ENCODE data around the gene NIBAN1.
"Not testable (repeated sequence)": the region's sequence is repeated elsewhere in the genome, so short reads cannot be mapped to it uniquely, and the experiment has no call there.

NIBAN1 gene

DNA sequence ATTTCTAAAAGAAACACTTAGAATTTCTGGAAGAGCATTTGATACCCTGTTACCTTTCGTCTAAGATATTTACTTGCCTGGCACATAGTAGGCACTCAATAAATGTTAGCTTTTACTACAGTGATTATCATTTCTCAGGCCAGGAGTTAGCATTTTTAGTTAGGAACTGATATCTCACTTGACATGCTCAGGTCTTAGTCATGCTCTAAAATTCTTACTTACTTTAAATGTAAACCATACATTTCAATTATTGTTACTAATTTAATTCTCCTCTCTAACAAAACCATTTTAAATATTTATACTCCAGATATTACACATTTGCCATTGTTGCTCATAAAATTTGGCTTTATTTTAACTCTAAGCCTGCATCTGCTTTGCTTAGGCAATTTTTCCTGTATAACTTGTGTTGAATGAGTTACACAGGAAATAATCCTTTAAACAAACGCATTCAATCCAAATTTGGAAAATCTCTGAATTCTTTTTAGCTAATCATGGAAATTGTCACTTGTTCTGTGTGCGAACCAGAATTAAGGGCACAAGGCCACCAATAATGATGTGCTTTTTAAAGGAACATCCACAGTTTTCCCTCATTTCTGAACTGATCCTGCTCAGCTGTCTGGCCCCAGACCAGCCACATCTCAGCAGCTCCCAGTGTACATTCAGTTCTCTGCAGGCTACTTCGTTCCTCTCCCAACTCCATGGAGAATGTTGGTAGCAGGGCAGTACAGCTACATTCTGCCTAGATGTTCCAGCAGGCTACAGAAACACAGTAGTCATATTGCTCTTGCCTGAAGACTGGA lies 15.6 kb downstream of the NIBAN1 start:
- no peak overlapping the region for H3K27ac Mint-ChIP-seq
- no peak overlapping the region for H3K4me3 Mint-ChIP-seq
- H3K36me3 Mint-ChIP-seq, result peaks cover 3% of the 10 kb centered on the region
- peaks cover 3% of the 10 kb centered on the region for H3K27me3 Mint-ChIP-seq
- no peaks in the 10 kb centered on the region for H3K9me3 Mint-ChIP-seq (ENCODE audit: low read depth)
- peaks cover 6% of the 10 kb centered on the region for H3K4me1 Mint-ChIP-seq (ENCODE audit: low read depth)

DNA sequence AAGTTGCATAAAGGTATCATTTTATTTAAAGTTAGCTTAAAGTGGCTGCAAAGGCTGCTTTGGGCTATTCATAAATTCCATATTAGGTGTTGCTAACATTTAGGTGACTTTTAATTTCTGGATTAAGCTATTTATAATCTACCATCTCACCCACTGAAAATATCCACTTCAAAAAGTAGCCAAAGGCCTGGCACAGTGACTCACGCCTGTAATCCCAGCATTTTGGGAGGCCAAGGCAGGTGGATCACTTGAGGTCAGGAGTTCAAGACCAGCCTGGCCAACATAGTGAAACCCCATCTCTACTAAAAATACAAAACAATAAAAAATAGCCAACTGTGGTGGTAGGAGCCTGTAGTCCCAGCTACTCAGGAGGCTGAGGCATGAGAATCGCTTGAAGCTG lies 16.4 kb downstream of the NIBAN1 start:
- not testable (repeated sequence) for H3K4me3 Mint-ChIP-seq; H3K9me3 Mint-ChIP-seq (ENCODE audit: low read depth); H3K4me1 Mint-ChIP-seq (ENCODE audit: low read depth); H3K27ac Mint-ChIP-seq; H3K36me3 Mint-ChIP-seq; H3K27me3 Mint-ChIP-seq

DNA sequence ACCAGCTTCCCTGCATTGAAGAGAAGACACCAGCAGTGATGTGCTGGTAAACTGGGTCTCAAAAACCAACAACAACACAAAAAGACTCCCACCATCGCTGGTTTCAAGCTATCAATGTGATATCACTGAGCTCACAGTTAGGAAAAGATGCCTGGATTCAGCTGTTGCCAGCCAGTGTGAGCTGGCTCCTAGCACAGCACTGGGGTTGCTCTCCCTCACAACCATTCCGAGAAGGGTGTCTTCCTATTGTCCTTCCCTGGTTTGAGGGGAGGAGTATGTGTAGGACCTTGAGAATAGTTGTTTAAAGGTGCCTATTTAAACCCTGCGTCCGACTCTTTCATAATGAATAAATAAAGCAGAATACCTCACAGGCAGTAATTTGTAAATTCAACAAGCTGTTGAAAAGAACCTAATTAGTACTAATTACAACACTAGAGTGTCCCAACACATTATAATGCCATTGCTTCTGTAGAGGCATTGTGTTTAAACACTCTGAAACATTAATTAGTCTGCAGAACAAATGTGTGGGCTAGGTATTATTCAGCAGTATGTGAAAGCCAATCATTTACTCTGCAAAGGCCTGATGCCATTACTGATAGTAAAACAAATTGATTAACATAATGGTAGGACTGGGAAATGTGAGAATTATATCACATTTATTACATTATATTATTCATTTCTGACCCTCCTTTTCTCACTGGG lies 17.2 kb downstream of the NIBAN1 start:
- no peak overlapping the region for H3K4me3 Mint-ChIP-seq
- peaks cover 3% of the 10 kb centered on the region for H3K27me3 Mint-ChIP-seq
- H3K4me1 Mint-ChIP-seq (ENCODE audit: low read depth), result peaks cover 9% of the 10 kb centered on the region
- no peaks in the 10 kb centered on the region for H3K9me3 Mint-ChIP-seq (ENCODE audit: low read depth)
- H3K36me3 Mint-ChIP-seq, result peaks cover 3% of the 10 kb centered on the region
- H3K27ac Mint-ChIP-seq, result no peak overlapping the region

DNA sequence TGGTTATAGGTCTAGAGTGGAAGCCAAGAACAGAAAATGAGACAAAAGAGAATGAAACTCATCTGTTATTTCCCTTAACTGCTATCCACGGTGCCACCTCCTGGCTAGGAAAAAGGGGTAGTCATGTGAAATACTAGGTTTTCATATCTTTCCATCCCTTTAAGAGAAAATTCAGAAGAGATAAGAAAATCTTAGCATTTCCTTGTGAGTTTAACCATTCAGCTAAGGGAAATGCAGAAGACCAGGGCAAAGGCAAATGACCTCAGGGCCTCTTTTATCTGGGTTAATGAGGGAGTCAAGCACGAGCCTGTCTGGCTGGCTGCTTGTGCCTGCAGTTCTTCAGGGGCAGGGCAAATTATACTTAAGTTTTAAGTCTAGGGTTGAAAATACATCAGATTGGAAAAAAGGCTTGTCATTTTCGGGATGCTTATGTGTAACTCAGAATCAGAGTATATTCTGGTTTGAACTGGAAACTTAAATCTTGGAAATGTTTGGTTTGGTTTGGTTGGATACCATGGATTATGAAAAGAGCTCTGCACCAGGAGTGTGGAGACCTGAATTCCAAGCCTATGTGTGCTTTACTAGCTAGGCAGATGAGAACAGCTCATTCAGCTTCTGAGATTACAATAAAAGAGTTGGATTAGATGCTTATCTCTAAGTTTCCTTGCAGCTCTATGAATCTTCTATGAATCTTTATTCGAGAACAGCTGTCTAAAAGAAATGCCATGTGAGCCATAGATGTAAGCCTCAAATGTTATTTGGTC lies 19.9 kb downstream of the NIBAN1 start:
- no peaks in the 10 kb centered on the region for H3K27me3 Mint-ChIP-seq
- no peaks in the 10 kb centered on the region for H3K36me3 Mint-ChIP-seq
- no peak overlapping the region for H3K4me3 Mint-ChIP-seq
- H3K4me1 Mint-ChIP-seq (ENCODE audit: low read depth), result peaks cover 9% of the 10 kb centered on the region
- H3K9me3 Mint-ChIP-seq (ENCODE audit: low read depth), result no peaks in the 10 kb centered on the region
- H3K27ac Mint-ChIP-seq, result no peak overlapping the region

DNA sequence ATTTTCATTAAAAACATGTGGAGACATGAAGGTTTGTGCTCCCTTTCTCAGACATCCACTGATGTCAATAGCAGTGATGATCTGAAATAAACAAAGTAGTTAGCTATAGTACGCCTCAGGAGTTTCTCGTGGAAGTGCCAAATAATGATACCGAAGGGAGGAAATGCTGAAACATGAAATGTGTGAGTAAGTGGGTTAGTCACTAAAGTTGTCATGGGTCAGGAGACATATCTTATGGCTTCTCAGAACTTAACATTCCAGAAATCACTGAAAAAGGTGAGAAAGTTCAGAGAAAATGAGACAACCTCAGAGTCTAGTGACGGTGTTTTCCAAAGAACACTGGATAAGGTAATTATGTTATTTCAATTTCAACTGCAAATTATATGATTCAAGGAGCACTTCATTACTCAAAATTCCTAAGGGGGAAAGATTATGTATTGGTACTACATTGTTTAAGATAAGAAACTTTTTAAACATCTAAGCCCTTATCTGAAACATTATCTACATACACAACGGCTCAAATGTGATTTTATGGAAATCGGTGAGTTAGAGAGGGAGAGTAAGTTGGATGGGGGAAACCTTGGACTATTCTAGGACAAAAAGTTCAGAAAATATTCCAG lies 20.6 kb downstream of the NIBAN1 start:
- H3K4me1 Mint-ChIP-seq (ENCODE audit: low read depth), result peaks cover 9% of the 10 kb centered on the region
- H3K9me3 Mint-ChIP-seq (ENCODE audit: low read depth), result no peaks in the 10 kb centered on the region
- no peaks in the 10 kb centered on the region for H3K27me3 Mint-ChIP-seq
- no peaks in the 10 kb centered on the region for H3K36me3 Mint-ChIP-seq
- peak overlapping the region; percentile 24 for H3K27ac Mint-ChIP-seq
- H3K4me3 Mint-ChIP-seq, result no peak overlapping the region

DNA sequence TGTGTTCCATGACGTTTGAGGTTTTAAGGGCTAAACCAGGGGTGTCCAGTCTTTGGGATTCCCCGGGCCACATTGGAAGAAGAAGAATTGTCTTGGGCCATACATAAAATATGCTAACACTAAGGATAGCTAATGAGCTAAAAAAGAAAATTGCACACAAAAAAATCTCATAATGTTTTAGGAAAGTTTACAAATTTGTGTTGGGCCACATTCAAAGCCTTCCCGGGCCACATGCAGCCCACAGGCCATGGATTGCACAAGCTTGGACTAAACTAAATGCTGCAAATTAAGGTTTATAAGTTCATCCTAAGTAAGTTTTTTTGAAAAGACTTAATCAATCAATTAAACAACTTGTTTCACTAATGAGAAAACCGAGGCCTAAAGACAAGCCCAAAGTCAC lies 21.9 kb downstream of the NIBAN1 start:
- no peaks in the 10 kb centered on the region for H3K9me3 Mint-ChIP-seq (ENCODE audit: low read depth)
- H3K27me3 Mint-ChIP-seq, result no peaks in the 10 kb centered on the region
- H3K36me3 Mint-ChIP-seq, result no peaks in the 10 kb centered on the region
- H3K27ac Mint-ChIP-seq, result no peak overlapping the region
- H3K4me1 Mint-ChIP-seq (ENCODE audit: low read depth), result peaks cover 9% of the 10 kb centered on the region
- no peak overlapping the region for H3K4me3 Mint-ChIP-seq

DNA sequence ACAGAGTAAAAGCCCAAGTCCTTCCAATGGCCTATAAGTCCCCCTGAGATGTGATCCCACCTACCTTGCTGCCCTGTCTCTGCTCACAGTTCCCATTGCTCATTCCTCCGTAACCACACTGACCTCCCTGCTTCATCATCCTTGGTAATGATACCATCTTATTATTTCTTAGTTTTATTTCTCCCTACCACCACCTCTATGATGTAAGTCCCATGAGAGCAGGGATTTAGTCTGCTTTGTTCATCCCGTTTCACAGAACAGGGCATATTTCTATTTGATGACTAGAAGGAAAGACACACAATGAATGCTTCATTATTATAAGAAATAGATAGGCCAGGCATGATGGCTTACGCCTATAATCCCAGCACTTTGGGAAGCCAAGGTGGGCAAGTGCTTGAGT lies 22.5 kb downstream of the NIBAN1 start:
- no peaks in the 10 kb centered on the region for H3K27me3 Mint-ChIP-seq
- no peaks in the 10 kb centered on the region for H3K9me3 Mint-ChIP-seq (ENCODE audit: low read depth)
- peaks cover 9% of the 10 kb centered on the region for H3K4me1 Mint-ChIP-seq (ENCODE audit: low read depth)
- H3K4me3 Mint-ChIP-seq, result no peak overlapping the region
- no peaks in the 10 kb centered on the region for H3K36me3 Mint-ChIP-seq
- H3K27ac Mint-ChIP-seq, result no peak overlapping the region

- no peak overlapping the region for H3K27ac Mint-ChIP-seq
- H3K4me1 Mint-ChIP-seq (ENCODE audit: low read depth), result peaks cover 13% of the 10 kb centered on the region
- no peaks in the 10 kb centered on the region for H3K27me3 Mint-ChIP-seq
- no peak overlapping the region for H3K4me3 Mint-ChIP-seq
- H3K36me3 Mint-ChIP-seq, result peaks cover 2% of the 10 kb centered on the region
- no peaks in the 10 kb centered on the region for H3K9me3 Mint-ChIP-seq (ENCODE audit: low read depth)
Measured at GRCh38 chr1:184950906-184951305, 23.4 kb downstream of the NIBAN1 start.

GRCh38 chr1:184950227-184950626 lies 24.1 kb downstream of the NIBAN1 start:
- H3K4me3 Mint-ChIP-seq, result no peak overlapping the region
- peaks cover 2% of the 10 kb centered on the region for H3K36me3 Mint-ChIP-seq
- H3K27me3 Mint-ChIP-seq, result no peaks in the 10 kb centered on the region
- no peaks in the 10 kb centered on the region for H3K9me3 Mint-ChIP-seq (ENCODE audit: low read depth)
- no peak overlapping the region for H3K27ac Mint-ChIP-seq
- H3K4me1 Mint-ChIP-seq (ENCODE audit: low read depth), result peaks cover 13% of the 10 kb centered on the region

DNA sequence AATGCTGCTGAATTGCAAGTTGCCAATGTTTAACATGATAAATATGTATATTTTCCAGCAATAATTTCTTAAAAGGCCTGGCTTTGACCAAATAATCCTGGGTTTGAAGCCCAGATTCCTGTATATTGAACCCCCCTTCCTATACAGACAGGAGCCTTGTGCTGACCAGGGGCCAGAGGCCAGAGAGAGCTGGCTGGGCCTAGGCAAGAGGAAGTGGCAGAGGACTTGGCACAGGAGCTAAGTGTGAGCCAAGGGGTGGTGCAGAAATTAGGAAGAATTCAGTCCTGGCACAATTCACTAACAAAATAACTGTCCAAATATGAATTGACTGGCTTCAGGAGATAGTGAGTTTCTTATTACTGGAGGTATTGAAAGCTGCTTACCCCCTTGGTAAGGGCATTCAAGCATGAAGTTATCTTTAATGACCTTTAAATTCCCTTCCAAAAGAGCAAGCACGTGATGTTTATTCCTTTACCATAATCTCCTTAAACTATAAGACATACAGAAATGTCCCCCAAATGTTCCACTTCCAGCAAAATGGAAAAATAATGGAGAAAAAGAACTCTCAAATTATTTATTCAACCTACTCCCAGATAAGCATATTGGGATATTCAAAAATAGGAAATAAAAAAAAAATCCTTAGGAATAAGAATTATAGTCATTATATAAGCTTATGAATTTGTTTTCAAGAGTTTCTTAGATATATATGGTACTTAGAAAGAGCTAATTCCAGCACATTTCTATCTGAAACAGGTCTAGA lies 26.6 kb downstream of the NIBAN1 start:
- H3K9me3 Mint-ChIP-seq (ENCODE audit: low read depth), result no peaks in the 10 kb centered on the region
- H3K27ac Mint-ChIP-seq, result no peak overlapping the region
- H3K4me3 Mint-ChIP-seq, result no peak overlapping the region
- H3K27me3 Mint-ChIP-seq, result no peaks in the 10 kb centered on the region
- peaks cover 2% of the 10 kb centered on the region for H3K36me3 Mint-ChIP-seq
- peaks cover 3% of the 10 kb centered on the region for H3K4me1 Mint-ChIP-seq (ENCODE audit: low read depth)

- Mint-ChIP-seq H3K36me3 (peaks cover 2% of the 10 kb centered on the region), H3K9me3 (ENCODE audit: low read depth) (no peaks in the 10 kb centered on the region), H3K4me1 (ENCODE audit: low read depth) (peaks cover 6% of the 10 kb centered on the region), H3K27ac (no peak overlapping the region), H3K4me3 (no peak overlapping the region), H3K27me3 (no peaks in the 10 kb centered on the region)
Measured at GRCh38 chr1:184945678-184946412, 28.5 kb downstream of the NIBAN1 start.

DNA sequence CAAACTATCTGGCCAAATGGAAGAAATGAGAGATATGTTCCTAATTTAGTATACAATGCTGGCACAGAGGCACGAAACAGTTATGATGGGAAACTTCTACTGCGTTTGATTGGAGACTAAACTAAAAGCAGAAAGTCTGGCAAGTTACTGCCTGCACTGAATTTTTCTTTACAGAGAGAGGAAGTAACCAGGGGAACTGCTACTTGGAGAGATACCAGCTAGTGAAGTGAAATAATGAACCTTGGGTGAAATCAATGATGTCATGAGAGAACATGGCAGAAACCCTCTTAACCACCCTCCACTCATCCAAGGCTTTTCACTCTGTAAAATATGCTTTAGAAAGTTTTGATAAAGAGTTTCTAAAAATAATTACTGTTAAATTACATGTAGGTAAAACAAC lies 29.3 kb downstream of the NIBAN1 start:
- peaks cover 6% of the 10 kb centered on the region for H3K4me1 Mint-ChIP-seq (ENCODE audit: low read depth)
- peaks cover 2% of the 10 kb centered on the region for H3K36me3 Mint-ChIP-seq
- H3K9me3 Mint-ChIP-seq (ENCODE audit: low read depth), result no peaks in the 10 kb centered on the region
- no peak overlapping the region for H3K27ac Mint-ChIP-seq
- no peak overlapping the region for H3K4me3 Mint-ChIP-seq
- no peaks in the 10 kb centered on the region for H3K27me3 Mint-ChIP-seq

- Mint-ChIP-seq H3K4me3 (no peak overlapping the region), H3K27me3 (no peaks in the 10 kb centered on the region), H3K27ac (no peak overlapping the region), H3K9me3 (ENCODE audit: low read depth) (no peaks in the 10 kb centered on the region), H3K4me1 (ENCODE audit: low read depth) (peaks cover 6% of the 10 kb centered on the region), H3K36me3 (peaks cover 2% of the 10 kb centered on the region)
Measured at GRCh38 chr1:184943998-184944397, 30.3 kb downstream of the NIBAN1 start.

- Mint-ChIP-seq H3K9me3 (ENCODE audit: low read depth) (no peaks in the 10 kb centered on the region), H3K4me1 (ENCODE audit: low read depth) (peaks cover 6% of the 10 kb centered on the region), H3K27ac (no peak overlapping the region), H3K36me3 (peaks cover 2% of the 10 kb centered on the region), H3K27me3 (no peaks in the 10 kb centered on the region), H3K4me3 (no peak overlapping the region)
Measured at GRCh38 chr1:184941735-184942134, 32.6 kb downstream of the NIBAN1 start.

Data from activated naive CD8-positive, alpha-beta T cell (primary cell).